ENCODE results near the gene BCL2L1. TPM values are rescaled to one million over a fixed set of nuclear protein-coding genes. Genes with fewer than 3 reads are reported as not detected.
A peak's percentile ranks its signal among the peaks of the same experiment; 100 is the strongest.

Gene BCL2L1
- polyA plus RNA-seq, 1 of the 3 experiments (the other 2 are of a cell fraction) = 99.9 TPM

DNA sequence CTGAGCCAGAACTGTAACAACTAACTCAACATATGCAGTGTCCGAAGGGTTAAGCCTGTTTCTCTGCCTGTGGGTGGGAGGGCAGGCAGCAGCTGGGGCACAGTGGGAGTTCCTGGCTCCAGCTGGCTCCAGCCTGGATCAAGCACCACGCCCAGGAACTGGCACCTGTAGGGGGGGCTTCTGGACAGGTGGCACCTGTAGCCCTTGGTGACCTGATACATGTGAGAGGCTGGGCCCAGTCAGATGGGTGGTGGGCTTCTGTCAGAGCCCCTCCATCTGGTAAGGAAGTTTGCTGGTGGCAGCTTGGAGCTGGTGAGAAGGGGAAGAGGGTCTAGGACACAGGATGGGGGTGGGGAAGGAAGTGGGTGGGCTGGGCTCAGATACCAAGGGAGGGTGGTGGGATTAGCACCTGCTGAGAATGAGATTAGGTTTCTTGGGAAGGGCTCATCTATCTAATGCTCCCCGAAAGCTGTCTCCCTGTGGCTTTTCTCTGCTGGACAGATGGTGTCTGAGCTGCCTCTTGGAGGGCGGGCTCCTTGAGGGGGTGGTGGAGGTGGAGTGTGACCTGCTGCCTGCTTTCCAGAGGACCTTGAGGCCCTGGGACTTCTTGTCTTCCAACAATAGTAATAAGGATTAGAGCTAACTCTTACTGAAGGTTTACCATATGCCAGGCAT is 28.5 kb downstream of the BCL2L1 start:
- H3K9me3 ChIP-seq = no peaks in the 10 kb centered on the region
- H3K27ac ChIP-seq (ENCODE audit: low read depth in 2 of 2, low read length in 1 of 2) = peak overlapping the region in 1 of 2 experiments; percentile 92; a peak in 2 of 4 replicates
- peaks cover 99% of the 10 kb centered on the region for H3K79me2 ChIP-seq (ENCODE audit: insufficient read depth)
- H3K4me2 ChIP-seq = peak overlapping the region; percentile 17; the same call in 1 of the 2 replicates
- no peak for DNase-seq
- no peak overlapping the region for H3K9ac ChIP-seq
- H3K4me3 ChIP-seq (ENCODE audit: low read depth in 2 of 2, low read length in 1 of 2) = no peak overlapping the region
- TF ChIP-seq, protein P1, sequence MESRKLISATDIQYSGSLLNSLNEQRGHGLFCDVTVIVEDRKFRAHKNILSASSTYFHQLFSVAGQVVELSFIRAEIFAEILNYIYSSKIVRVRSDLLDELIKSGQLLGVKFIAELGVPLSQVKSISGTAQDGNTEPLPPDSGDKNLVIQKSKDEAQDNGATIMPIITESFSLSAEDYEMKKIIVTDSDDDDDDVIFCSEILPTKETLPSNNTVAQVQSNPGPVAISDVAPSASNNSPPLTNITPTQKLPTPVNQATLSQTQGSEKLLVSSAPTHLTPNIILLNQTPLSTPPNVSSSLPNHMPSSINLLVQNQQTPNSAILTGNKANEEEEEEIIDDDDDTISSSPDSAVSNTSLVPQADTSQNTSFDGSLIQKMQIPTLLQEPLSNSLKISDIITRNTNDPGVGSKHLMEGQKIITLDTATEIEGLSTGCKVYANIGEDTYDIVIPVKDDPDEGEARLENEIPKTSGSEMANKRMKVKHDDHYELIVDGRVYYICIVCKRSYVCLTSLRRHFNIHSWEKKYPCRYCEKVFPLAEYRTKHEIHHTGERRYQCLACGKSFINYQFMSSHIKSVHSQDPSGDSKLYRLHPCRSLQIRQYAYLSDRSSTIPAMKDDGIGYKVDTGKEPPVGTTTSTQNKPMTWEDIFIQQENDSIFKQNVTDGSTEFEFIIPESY (IDR thresholded peaks at IDR 0.05; ENCODE audit: borderline replicate concordance, low read depth) = no peak
- no peak for TF ChIP-seq JUND (IDR thresholded peaks at IDR 0.05)
- H3K9me2 ChIP-seq = no peaks in the 10 kb centered on the region
- ChIA-PET CTCF (interaction anchor here (1.2 to 2.7 kb wide), 5 partner anchors 9 to 60 kb away, joined by 4 to 8 read pairs (median 4); no protein-coding TSS in a partner anchor), POLR2A (no interaction called here)
- H4K20me1 ChIP-seq (ENCODE audit: insufficient read depth) = 0 out of 2 replicates have a peak, but pooled peaks cover 4% of the 10 kb centered on the region
- peaks cover 0 to 56% of the 10 kb centered on the region in 2 experiments; a peak in 3 of 4 replicates for H3K4me1 ChIP-seq (ENCODE audit: control insufficient read depth in 1 of 2, insufficient read depth in 2 of 2, low read depth in 1 of 2, low read length in 1 of 2)
- H3K27me3 ChIP-seq (ENCODE audit: insufficient read depth) = no peaks in the 10 kb centered on the region
- H3K36me3 ChIP-seq (replicated peaks in 1 of 2; ENCODE audit: control insufficient read depth in 1 of 2, insufficient read depth in 2 of 2, low read length in 1 of 2) = peaks cover 0 to 41% of the 10 kb centered on the region in 2 experiments
- no peak overlapping the region for H2AFZ ChIP-seq (ENCODE audit: low read depth)
- H3F3A ChIP-seq (replicated peaks; ENCODE audit: insufficient read depth) = peaks cover 34% of the 10 kb centered on the region
- WGBS (ENCODE audit: low lambda C conversion rate) = 83% methylated on average over 2 of the region's 4 CpGs

- Histone ChIP-seq H3F3A (replicated peaks; ENCODE audit: insufficient read depth) (peaks cover 27% of the 10 kb centered on the region), H4K20me1 (ENCODE audit: insufficient read depth) (0 out of 2 replicates have a peak, but pooled peaks cover 4% of the 10 kb centered on the region), H2AFZ (ENCODE audit: low read depth) (no peak overlapping the region), H3K4me2 (no peak overlapping the region), H3K4me1 (ENCODE audit: control insufficient read depth in 1 of 2, insufficient read depth in 2 of 2, low read depth in 1 of 2, low read length in 1 of 2) (peaks cover 0 to 49% of the 10 kb centered on the region in 2 experiments; a peak in 3 of 4 replicates), H3K4me3 (ENCODE audit: low read depth in 2 of 2, low read length in 1 of 2) (no peak overlapping the region), H3K9ac (no peak overlapping the region), H3K27me3 (ENCODE audit: insufficient read depth) (no peaks in the 10 kb centered on the region), H3K79me2 (ENCODE audit: insufficient read depth) (peaks cover 98% of the 10 kb centered on the region), H3K9me2 (no peaks in the 10 kb centered on the region), H3K36me3 (replicated peaks in 1 of 2; ENCODE audit: control insufficient read depth in 1 of 2, insufficient read depth in 2 of 2, low read length in 1 of 2) (peaks cover 0 to 41% of the 10 kb centered on the region in 2 experiments), H3K9me3 (no peaks in the 10 kb centered on the region), H3K27ac (ENCODE audit: low read depth in 2 of 2, low read length in 1 of 2) (no peak overlapping the region)
- ChIA-PET POLR2A (no interaction called here), CTCF (interaction anchor here (1.0 to 2.7 kb wide), 6 partner anchors 9 to 59 kb away, joined by 3 to 8 read pairs (median 4); no protein-coding TSS in a partner anchor)
- no peak for DNase-seq
- 99% methylated on average over 6 of the region's 6 CpGs for WGBS (ENCODE audit: low lambda C conversion rate)
- TF ChIP-seq TEAD4 (IDR thresholded peaks at IDR 0.05; ENCODE audit: borderline replicate concordance, insufficient read depth) (no peak), CHD2 (IDR thresholded peaks at IDR 0.05; ENCODE audit: low read length, partially characterized antibody) (no peak), NFIC (IDR thresholded peaks at IDR 0.05; ENCODE audit: borderline replicate concordance) (no peak), SMC3 (IDR thresholded peaks at IDR 0.05; ENCODE audit: low read depth, low read length) (no peak)
- TF ChIP-seq, protein P1 (IDR thresholded peaks at IDR 0.05; ENCODE audit: borderline replicate concordance, low read depth) = no peak
These were observed 29.3 kb downstream of the BCL2L1 start for GRCh38 chr20:31693402-31693801.

Measured in SK-N-SH (cell line).